Chondrocyte (in vitro differentiated cells): ENCODE results near the gene SLC28A1. TPM values are rescaled to one million over a fixed set of nuclear protein-coding genes. Genes with fewer than 3 reads are reported as not detected.

Experiments used
- DNase-seq: peaks from one replicate; pipeline ENCODE4 v3.0.0; 2021; ENCODE audit warnings: mixed read lengths, low spot score
- H3K27ac Mint-ChIP-seq: one replicate; pipeline ENCODE4 v1.8.0; 2021; ENCODE audit warnings: mild to moderate bottlenecking, moderate library complexity, mixed read lengths; ENCODE audit not compliant: unreplicated experiment
- H3K27me3 Mint-ChIP-seq: 2 replicates; pipeline ENCODE4 v1.8.0; 2021; ENCODE audit warnings: low read depth, mixed read lengths
- H3K36me3 Mint-ChIP-seq: 2 replicates; pipeline ENCODE4 v1.8.0; 2021; ENCODE audit warnings: low read depth, mixed read lengths
- H3K4me1 Mint-ChIP-seq: 2 replicates; pipeline ENCODE4 v1.8.0; 2021; ENCODE audit warnings: low read depth, mild to moderate bottlenecking, mixed read lengths
- H3K4me3 Mint-ChIP-seq: one replicate; pipeline ENCODE4 v1.8.0; 2021; ENCODE audit warnings: mild to moderate bottlenecking, moderate library complexity, mixed read lengths; ENCODE audit not compliant: unreplicated experiment
- H3K9me3 Mint-ChIP-seq: 2 replicates; pipeline ENCODE4 v1.8.0; 2021; ENCODE audit warnings: low read depth, mixed read lengths
- CTCF ChIP-seq: fragments of 200-600 bp; sonication (generic); IDR thresholded peaks from 2 replicates; pipeline ENCODE4 v1.5.0; 2021; ENCODE audit warnings: antibody characterized with exemption, mild to moderate bottlenecking, moderate library complexity
- total RNA-seq: library from RNA; stranded (reverse); gene quantifications from 3 replicates; pipeline ENCODE4 v1.2.1, GENCODE V29; 2021

Gene SLC28A1
- total RNA-seq, 1 donor from 2014 or later = not detected

- H3K9me3 Mint-ChIP-seq = no peaks in the 10 kb centered on the region
- no peak for TF ChIP-seq CTCF
- no peaks in the 10 kb centered on the region for H3K36me3 Mint-ChIP-seq
Measured at GRCh38 chr15:84885801-84886200, 1.3 kb downstream of the SLC28A1 start.

GRCh38 chr15:84886211-84886983 lies 1.9 kb downstream of the SLC28A1 start:
- DNase-seq = no peak
- no peak overlapping the region for H3K4me3 Mint-ChIP-seq
- peaks cover 6% of the 10 kb centered on the region for H3K4me1 Mint-ChIP-seq
- no peaks in the 10 kb centered on the region for H3K36me3 Mint-ChIP-seq
- no peak for TF ChIP-seq CTCF
- no peaks in the 10 kb centered on the region for H3K9me3 Mint-ChIP-seq
- peaks cover 4% of the 10 kb centered on the region for H3K27me3 Mint-ChIP-seq
- H3K27ac Mint-ChIP-seq = no peak overlapping the region

More at GRCh38 chr15:84885801-84886200, 1.3 kb downstream of the SLC28A1 start:
- Mint-ChIP-seq H3K27ac (no peak overlapping the region), H3K27me3 (peaks cover 2% of the 10 kb centered on the region), H3K4me3 (no peak overlapping the region), H3K4me1 (peaks cover 6% of the 10 kb centered on the region)
- no peak for DNase-seq

- no peak for TF ChIP-seq CTCF
- Mint-ChIP-seq H3K4me3 (no peak overlapping the region), H3K27me3 (peaks cover 9% of the 10 kb centered on the region), H3K4me1 (peaks cover 6% of the 10 kb centered on the region), H3K9me3 (no peaks in the 10 kb centered on the region), H3K36me3 (no peaks in the 10 kb centered on the region), H3K27ac (no peak overlapping the region)
- DNase-seq = no peak
Measured at GRCh38 chr15:84886984-84887299, 2.5 kb downstream of the SLC28A1 start.

GRCh38 chr15:84887938-84888337 lies 3.5 kb downstream of the SLC28A1 start:
- Mint-ChIP-seq H3K27me3 (peaks cover 9% of the 10 kb centered on the region), H3K9me3 (no peaks in the 10 kb centered on the region), H3K4me3 (no peak overlapping the region), H3K27ac (no peak overlapping the region), H3K4me1 (peaks cover 6% of the 10 kb centered on the region), H3K36me3 (no peaks in the 10 kb centered on the region)
- TF ChIP-seq CTCF = no peak
- DNase-seq = no peak

- no peak for DNase-seq
- TF ChIP-seq CTCF = no peak
- no peak overlapping the region for H3K27ac Mint-ChIP-seq
- H3K4me1 Mint-ChIP-seq = peaks cover 1% of the 10 kb centered on the region
- H3K27me3 Mint-ChIP-seq = peaks cover 9% of the 10 kb centered on the region
- no peaks in the 10 kb centered on the region for H3K36me3 Mint-ChIP-seq
- H3K9me3 Mint-ChIP-seq = no peaks in the 10 kb centered on the region
- H3K4me3 Mint-ChIP-seq = no peak overlapping the region
Measured at GRCh38 chr15:84888639-84889038, 4.2 kb downstream of the SLC28A1 start.
